Keratinocyte (primary cell): ENCODE results near the gene LEP. TPM values are rescaled to one million over a fixed set of nuclear protein-coding genes. Genes with fewer than 3 reads are reported as not detected.

Experiments used
- DNase-seq: peaks from one replicate; pipeline ENCODE4 v3.0.0-alpha.2; 2011; ENCODE audit warnings: low read depth, missing footprints, low spot score
- FAIRE-seq: peaks from 2 replicates; lab custom pipeline; 2011; peaks lifted over from hg19 to GRCh38; lab: Jason Lieb, UNC
- H2AFZ ChIP-seq: 2 replicates; pipeline ENCODE4 v1.6.0; 2012; ENCODE audit warnings: low read length, control low read depth, inconsistent platforms; ENCODE audit not compliant: control insufficient read depth
- H3K27ac ChIP-seq: 2 replicates; pipeline ENCODE4 v1.5.1; 2011; ENCODE audit warnings: low read length; ENCODE audit not compliant: control insufficient read depth, insufficient read depth
- H3K27me3 ChIP-seq: 3 replicates; pipeline ENCODE4 v1.6.0; 2011; ENCODE audit warnings: low read length; ENCODE audit not compliant: control insufficient read depth, insufficient read depth; ENCODE audit errors: extremely low read depth
- H3K36me3 ChIP-seq, 2 experiments: 2 replicates in 1 of 2; 3 replicates in 1 of 2; pipeline ENCODE4 v1.5.1; 2011; ENCODE audit warnings: low read length in 2 of 2, mild to moderate bottlenecking in 1 of 2; ENCODE audit not compliant: control insufficient read depth in 2 of 2, insufficient read depth in 2 of 2; ENCODE audit errors: extremely low read depth in 1 of 2
- H3K4me1 ChIP-seq: 3 replicates; pipeline ENCODE4 v1.5.1; 2011; ENCODE audit warnings: low read length; ENCODE audit not compliant: control insufficient read depth, insufficient read depth; ENCODE audit errors: extremely low read depth
- H3K4me2 ChIP-seq: 3 replicates; pipeline ENCODE4 v1.6.0; 2011; ENCODE audit warnings: low read depth, low read length; ENCODE audit not compliant: control insufficient read depth, insufficient read depth; ENCODE audit errors: extremely low read depth
- H3K4me3 ChIP-seq, 3 experiments: fragments of 200-600 bp in 1 of 3; sonication (generic) in 1 of 3; 2 replicates in 2 of 3; 3 replicates in 1 of 3; pipeline ENCODE4 v1.5.1; 2011 to 2016; ENCODE audit warnings: low read length in 3 of 3, mild to moderate bottlenecking in 3 of 3, control low read depth in 2 of 3, inconsistent platforms in 1 of 3, low read depth in 1 of 3, mixed read lengths in 1 of 3, mixed run types in 1 of 3, moderate library complexity in 1 of 3; ENCODE audit not compliant: control insufficient read depth in 2 of 3, insufficient read depth in 2 of 3; ENCODE audit errors: extremely low read depth in 1 of 3
- H3K79me2 ChIP-seq: 2 replicates; pipeline ENCODE4 v1.6.0; 2012; ENCODE audit warnings: low read length; ENCODE audit not compliant: control insufficient read depth, insufficient read depth
- H3K9ac ChIP-seq: 3 replicates; pipeline ENCODE4 v1.6.0; 2011; ENCODE audit warnings: low read length; ENCODE audit not compliant: control insufficient read depth, insufficient read depth; ENCODE audit errors: extremely low read depth
- H3K9me1 ChIP-seq: 3 replicates; pipeline ENCODE4 v1.6.0; 2011; ENCODE audit warnings: low read length; ENCODE audit not compliant: control insufficient read depth, insufficient read depth; ENCODE audit errors: extremely low read depth
- H3K9me3 ChIP-seq: 2 replicates; pipeline ENCODE4 v1.5.1; 2012; ENCODE audit warnings: low read depth, low read length; ENCODE audit not compliant: control insufficient read depth
- H4K20me1 ChIP-seq: 3 replicates; pipeline ENCODE4 v1.6.0; 2011; ENCODE audit warnings: low read length; ENCODE audit not compliant: control insufficient read depth, insufficient read depth; ENCODE audit errors: extremely low read depth
- EZH2 ChIP-seq: IDR thresholded peaks from one replicate; pipeline ENCODE4 v1.6.1; 2012; ENCODE audit warnings: inconsistent platforms, mild to moderate bottlenecking, low read length, moderate library complexity
- dilution Hi-C: fragments of 300-500 bp; cut with MboI; formaldehyde crosslinking; loops from one replicate; pipeline ENCODE4 v1.7.0; 2020; ENCODE audit warnings: low sequenced_read_pairs; ENCODE audit not compliant: extremely low pct_ligation_motif_present
- polyA plus RNA-seq, 5 experiments: library from polyadenylated mRNA; depleted of rRNA in 3 of 5; stranded (reverse) in 3 of 5; stranded (forward) in 1 of 5; unstranded in 1 of 5; fragments of >200 nt; gene quantifications; 1 replicate in 1 of 5; 2 replicates in 3 of 5; 3 replicates in 1 of 5; pipeline versions ENCODE4 v1.2.1 to v1.2.3, GENCODE V29; 2011 to 2012; ENCODE audit warnings: missing spikeins in 2 of 5, low read depth in 1 of 5, low replicate concordance in 1 of 5
- TF ChIP-seq, protein P1 (sequence below), 3 experiments: IDR thresholded peaks in 1 of 3; conservative IDR thresholded peaks in 1 of 3; optimal IDR thresholded peaks in 1 of 3; 2 replicates in 2 of 3; 3 replicates in 1 of 3; pipeline versions ENCODE3 to v1.5.1; 2011; ENCODE audit warnings: low read length in 3 of 3, mild to moderate bottlenecking in 3 of 3, moderate library complexity in 2 of 3, control low read depth in 1 of 3, inconsistent platforms in 1 of 3; ENCODE audit not compliant: insufficient read depth in 2 of 3; ENCODE audit errors: extremely low read depth in 1 of 3

LEP gene
- polyA plus RNA-seq, 1 donor (not counting 4 experiments of a cell fraction or from before 2014, with no cell fraction given), result 0.10 TPM

DNA sequence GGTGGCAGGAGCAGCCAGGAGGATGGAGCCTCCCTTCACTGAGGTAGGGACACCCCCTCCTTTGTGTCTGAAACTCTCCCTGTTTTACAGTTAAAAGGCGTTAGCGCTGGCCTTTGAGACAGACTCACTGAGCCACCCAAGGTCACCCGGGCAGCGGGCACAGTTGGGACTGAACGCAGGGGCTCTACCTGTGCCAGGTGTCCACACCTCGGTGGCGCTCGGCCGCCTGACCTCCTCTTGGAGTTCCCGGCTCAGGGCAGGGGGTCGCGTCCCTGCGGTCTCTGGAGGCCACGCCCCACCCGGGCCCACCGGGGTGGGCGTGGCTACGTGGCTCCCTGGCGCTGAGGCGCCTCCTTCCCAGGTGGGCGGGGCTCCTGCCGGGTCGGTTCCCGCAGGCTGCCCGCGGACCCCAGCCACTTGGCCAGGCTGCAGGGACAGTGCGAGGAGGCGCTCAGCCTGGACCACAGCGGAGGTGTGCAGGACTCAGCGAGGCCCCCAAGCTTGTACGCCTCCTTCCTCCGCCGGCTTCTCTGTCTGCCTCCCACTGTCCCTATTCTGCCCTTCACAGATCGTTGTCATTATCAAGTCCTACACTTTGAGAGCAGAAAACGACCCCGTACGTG is 39.9 kb upstream of the LEP start:
- Histone ChIP-seq H3K27ac (no peak overlapping the region), H3K9ac (no peak overlapping the region), H3K36me3 (no peaks in the 10 kb centered on the region), H3K4me2 (no peak overlapping the region), H3K27me3 (peaks cover 45% of the 10 kb centered on the region), H3K79me2 (no peaks in the 10 kb centered on the region), H2AFZ (no peak overlapping the region), H3K4me3 (no peak overlapping the region), H3K4me1 (no peaks in the 10 kb centered on the region), H3K9me3 (no peaks in the 10 kb centered on the region), H4K20me1 (no peaks in the 10 kb centered on the region), H3K9me1 (no peaks in the 10 kb centered on the region)
- dilution Hi-C loops, result no loop called here
- no peak for DNase-seq
- TF ChIP-seq, protein P1, sequence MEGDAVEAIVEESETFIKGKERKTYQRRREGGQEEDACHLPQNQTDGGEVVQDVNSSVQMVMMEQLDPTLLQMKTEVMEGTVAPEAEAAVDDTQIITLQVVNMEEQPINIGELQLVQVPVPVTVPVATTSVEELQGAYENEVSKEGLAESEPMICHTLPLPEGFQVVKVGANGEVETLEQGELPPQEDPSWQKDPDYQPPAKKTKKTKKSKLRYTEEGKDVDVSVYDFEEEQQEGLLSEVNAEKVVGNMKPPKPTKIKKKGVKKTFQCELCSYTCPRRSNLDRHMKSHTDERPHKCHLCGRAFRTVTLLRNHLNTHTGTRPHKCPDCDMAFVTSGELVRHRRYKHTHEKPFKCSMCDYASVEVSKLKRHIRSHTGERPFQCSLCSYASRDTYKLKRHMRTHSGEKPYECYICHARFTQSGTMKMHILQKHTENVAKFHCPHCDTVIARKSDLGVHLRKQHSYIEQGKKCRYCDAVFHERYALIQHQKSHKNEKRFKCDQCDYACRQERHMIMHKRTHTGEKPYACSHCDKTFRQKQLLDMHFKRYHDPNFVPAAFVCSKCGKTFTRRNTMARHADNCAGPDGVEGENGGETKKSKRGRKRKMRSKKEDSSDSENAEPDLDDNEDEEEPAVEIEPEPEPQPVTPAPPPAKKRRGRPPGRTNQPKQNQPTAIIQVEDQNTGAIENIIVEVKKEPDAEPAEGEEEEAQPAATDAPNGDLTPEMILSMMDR (optimal IDR thresholded peaks at IDR 0.05 in 1 of 3, IDR thresholded peaks at IDR 0.05 in 1 of 3, conservative IDR thresholded peaks at IDR 0.05 in 1 of 3; ENCODE audit: extremely low read depth in 1 of 3, insufficient read depth in 2 of 3, low read length in 3 of 3), result no peak
- TF ChIP-seq EZH2, result no peak
- no peak for FAIRE-seq

DNA sequence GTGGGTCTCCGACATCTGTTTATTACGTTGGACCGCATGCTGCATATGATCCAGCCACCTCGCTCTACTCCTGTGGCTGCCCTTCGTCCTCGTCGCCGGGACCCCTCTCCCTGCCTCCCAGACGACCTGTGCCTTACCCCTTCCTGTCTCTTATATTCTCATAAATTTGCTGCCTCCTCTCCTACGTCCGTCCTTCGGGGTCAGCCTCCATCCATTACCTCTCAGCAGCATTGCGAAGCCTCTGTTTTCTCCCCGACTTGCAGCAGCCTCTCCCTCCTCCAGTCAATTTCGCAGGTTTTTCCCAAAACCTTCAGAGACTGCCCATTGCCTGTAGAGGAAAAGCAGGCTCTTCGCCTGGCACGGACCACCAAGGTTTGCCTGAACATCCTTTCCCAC is 39.4 kb upstream of the LEP start:
- Histone ChIP-seq H3K79me2 (no peaks in the 10 kb centered on the region), H3K9me3 (no peaks in the 10 kb centered on the region), H4K20me1 (no peaks in the 10 kb centered on the region), H3K9ac (no peak overlapping the region), H2AFZ (no peak overlapping the region), H3K27me3 (peaks cover 45% of the 10 kb centered on the region), H3K4me2 (no peak overlapping the region), H3K4me3 (no peak overlapping the region), H3K36me3 (no peaks in the 10 kb centered on the region), H3K9me1 (no peaks in the 10 kb centered on the region), H3K27ac (no peak overlapping the region), H3K4me1 (no peaks in the 10 kb centered on the region)
- no peak for DNase-seq
- dilution Hi-C loops, result no loop called here
- FAIRE-seq, result no peak
- TF ChIP-seq, protein P1 (optimal IDR thresholded peaks at IDR 0.05 in 1 of 3, IDR thresholded peaks at IDR 0.05 in 1 of 3, conservative IDR thresholded peaks at IDR 0.05 in 1 of 3; ENCODE audit: extremely low read depth in 1 of 3, insufficient read depth in 2 of 3, low read length in 3 of 3), result no peak
- TF ChIP-seq EZH2, result peak; percentile 65
